ENCODE results near the gene ATG10. TPM values are rescaled to one million over a fixed set of nuclear protein-coding genes. Genes with fewer than 3 reads are reported as not detected.

The ATG10 gene
- total and polyA plus RNA-seq, 2 of the 8 experiments (the other 6 are each of a cell fraction or from before 2014, with no cell fraction given): 3.7 to 8.8 TPM

- H4K20me1 ChIP-seq (replicated peaks in 1 of 2; ENCODE audit: control insufficient read depth in 1 of 2, insufficient read depth in 2 of 2, low read length in 2 of 2): no peaks in the 10 kb centered on the region
- CTCF ChIA-PET (ENCODE audit: partially characterized antibody): no interaction called here
- WGBS, 2 experiments (ENCODE audit: extremely low coverage in 1 of 2, insufficient coverage in 1 of 2, insufficient read length in 1 of 2, insufficient replicate concordance in 2 of 2, low coverage in 1 of 2, low lambda C conversion rate in 2 of 2, missing lambda C conversion rate in 1 of 2): 93% methylated on average over 3 of the region's 4 CpGs; no CpG with 5 or more reads in 1 of the 2 experiments
- no peak overlapping the region for H3K9ac ChIP-seq (replicated peaks in 1 of 4; ENCODE audit: extremely low read depth in 1 of 4, low read depth in 3 of 4, low read length in 3 of 4)
- no peak overlapping the region for H2AK5ac ChIP-seq (ENCODE audit: low read depth, low read length)
- H3K79me1 ChIP-seq (ENCODE audit: low read depth, low read length): no peaks in the 10 kb centered on the region
- POLR2A ChIA-PET (ENCODE audit: partially characterized antibody): no interaction called here
- H2BK12ac ChIP-seq (ENCODE audit: low read depth, low read length): no peak overlapping the region
- peaks cover 0 to 3% (median 3%) of the 10 kb centered on the region in 4 experiments; a peak in 5 of 7 replicates for H3K4me1 ChIP-seq (replicated peaks in 1 of 4; ENCODE audit: control insufficient read depth in 3 of 4, insufficient read depth in 4 of 4, low read length in 3 of 4)
- no peak overlapping the region for H2AFZ ChIP-seq (ENCODE audit: low read length)
- H3K18ac ChIP-seq (ENCODE audit: extremely low read depth, low read length): no peak overlapping the region
- H4K8ac ChIP-seq (ENCODE audit: extremely low read depth, insufficient read depth, low read length): no peak overlapping the region
- no peak overlapping the region for H3K14ac ChIP-seq (ENCODE audit: insufficient read length)
- H4K91ac ChIP-seq (replicated peaks; ENCODE audit: insufficient read length, low read length): no peak overlapping the region
- no peak overlapping the region for H3K56ac ChIP-seq (replicated peaks; ENCODE audit: insufficient read length, low read depth, low read length)
- no peaks in the 10 kb centered on the region for H3K27me3 ChIP-seq (replicated peaks in 1 of 4; ENCODE audit: control insufficient read depth in 3 of 4, extremely low read depth in 1 of 4, insufficient read depth in 3 of 4, low read length in 3 of 4)
- H2BK20ac ChIP-seq (ENCODE audit: low read length): no peak overlapping the region
- TF ChIP-seq SUZ12 (IDR thresholded peaks at IDR 0.05; ENCODE audit: low read length) (no peak), SIRT6 (IDR thresholded peaks at IDR 0.05; ENCODE audit: low read length) (no peak), SP2 (IDR thresholded peaks at IDR 0.05; ENCODE audit: low read length) (no peak)
- H2BK15ac ChIP-seq (ENCODE audit: low read length): no peak overlapping the region
- no peaks in the 10 kb centered on the region for H3K9me3 ChIP-seq (ENCODE audit: insufficient read depth in 2 of 2, low read depth in 1 of 2, low read length in 1 of 2)
- H3K27ac ChIP-seq (ENCODE audit: low read depth, low read length): no peak overlapping the region
- no peak overlapping the region for H3K4me2 ChIP-seq (ENCODE audit: insufficient read depth in 1 of 2, low read depth in 2 of 2, low read length in 2 of 2)
- no peak overlapping the region for H2BK5ac ChIP-seq (ENCODE audit: low read depth, low read length)
- no peak overlapping the region for H3K23ac ChIP-seq (ENCODE audit: insufficient read length)
- H3K4ac ChIP-seq (replicated peaks; ENCODE audit: insufficient read length, low read depth, low read length): no peak overlapping the region
- no peaks in the 10 kb centered on the region for H3K36me3 ChIP-seq (ENCODE audit: control insufficient read depth in 2 of 4, insufficient read depth in 4 of 4, low read length in 3 of 4)
- no peaks in the 10 kb centered on the region for H3K23me2 ChIP-seq (ENCODE audit: low read depth, low read length)
- DNase-seq (ENCODE audit: low read depth in 1 of 2, low spot score in 2 of 2): no peak
- H4K5ac ChIP-seq (ENCODE audit: insufficient read length, low read depth, low read length): no peak overlapping the region
- FAIRE-seq: no peak
- no peaks in the 10 kb centered on the region for H3K79me2 ChIP-seq (ENCODE audit: control insufficient read depth in 1 of 2, insufficient read depth in 2 of 2, low read length in 2 of 2)
- H2BK120ac ChIP-seq (replicated peaks; ENCODE audit: low read depth, low read length): no peak overlapping the region
- H3K4me3 ChIP-seq (ENCODE audit: extremely low read depth in 1 of 4, insufficient read depth in 2 of 4, low read depth in 3 of 4, low read length in 4 of 4): no peak overlapping the region
Observed at GRCh38 chr5:82162573-82162972, 190.8 kb downstream of the ATG10 start.

All from H1 (cell line).